Activated naive CD8-positive, alpha-beta T cell treated with anti-CD3 and anti-CD28 coated beads, Interleukin-2, amount 50 U/mL, for 24 hours (primary cell): ENCODE data around the gene PES1.

Source experiments
- ATAC-seq: fragments of 150-1000 bp; cut with Tn5 transposase; one replicate; pipeline ENCODE4 v1.10.0; 2021
- DNase-seq: peaks from one replicate; pipeline ENCODE4 v3.0.0; 2021
- H3K27ac Mint-ChIP-seq: one replicate; pipeline ENCODE4 v1.8.0; 2021; ENCODE audit warnings: mild to moderate bottlenecking, mixed read lengths
- H3K27me3 Mint-ChIP-seq: one replicate; pipeline ENCODE4 v1.8.0; 2021; ENCODE audit warnings: mixed read lengths
- H3K36me3 Mint-ChIP-seq: one replicate; pipeline ENCODE4 v1.8.0; 2021; ENCODE audit warnings: low read depth, mixed read lengths
- H3K4me1 Mint-ChIP-seq: one replicate; pipeline ENCODE4 v1.8.0; 2021; ENCODE audit warnings: mixed read lengths
- H3K4me3 Mint-ChIP-seq: one replicate; pipeline ENCODE4 v1.8.0; 2021; ENCODE audit warnings: mild to moderate bottlenecking, moderate library complexity, mixed read lengths
- H3K9me3 Mint-ChIP-seq: one replicate; pipeline ENCODE4 v1.8.0; 2021; ENCODE audit warnings: mixed read lengths

The PES1 gene

DNA sequence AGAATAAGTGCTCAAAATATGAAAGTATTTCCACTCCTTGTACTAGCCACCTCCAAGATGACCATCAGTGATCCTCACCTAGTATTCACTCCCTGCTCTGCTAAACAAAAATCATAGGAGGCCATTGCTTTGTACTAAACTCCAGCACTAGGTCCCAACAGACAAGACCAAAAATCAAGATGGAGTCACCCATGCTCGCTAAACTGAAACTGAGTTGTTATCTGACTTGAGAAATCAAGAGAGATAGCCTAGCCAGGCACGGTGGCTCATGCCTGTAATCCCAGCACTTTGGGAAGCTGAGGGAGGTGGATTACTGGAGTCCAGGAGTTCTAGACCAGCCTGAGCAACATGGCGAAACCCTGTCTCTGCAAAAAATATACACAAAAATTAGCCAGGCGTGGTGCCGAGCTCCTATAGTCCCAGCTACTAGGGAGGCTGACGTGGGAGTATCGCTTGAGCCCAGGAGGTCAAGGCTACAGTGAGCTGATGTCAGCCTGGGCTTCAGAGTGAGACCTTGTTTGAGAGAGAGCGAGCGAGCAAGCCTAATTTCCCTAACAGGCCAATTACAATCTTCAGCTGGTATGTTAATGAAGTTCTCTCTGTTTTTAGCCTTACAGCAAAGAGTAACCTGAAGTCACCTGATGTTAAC, 54.5 kb downstream of the PES1 start:
- peaks cover 15% of the 10 kb centered on the region for H3K27me3 Mint-ChIP-seq
- no peaks in the 10 kb centered on the region for H3K36me3 Mint-ChIP-seq
- no peak overlapping the region for H3K4me3 Mint-ChIP-seq
- no peak overlapping the region for H3K27ac Mint-ChIP-seq
- no peak for ATAC-seq
- H3K9me3 Mint-ChIP-seq: no peaks in the 10 kb centered on the region
- H3K4me1 Mint-ChIP-seq: peaks cover 7% of the 10 kb centered on the region
- no peak for DNase-seq

GRCh38 chr22:30535182-30535581, 56.5 kb downstream of the PES1 start:
- Mint-ChIP-seq H3K9me3 (no peaks in the 10 kb centered on the region), H3K27me3 (peaks cover 6% of the 10 kb centered on the region), H3K4me1 (peaks cover 6% of the 10 kb centered on the region), H3K27ac (no peak overlapping the region), H3K4me3 (no peak overlapping the region), H3K36me3 (no peaks in the 10 kb centered on the region)
- DNase-seq (no peak), ATAC-seq (no peak)

DNA sequence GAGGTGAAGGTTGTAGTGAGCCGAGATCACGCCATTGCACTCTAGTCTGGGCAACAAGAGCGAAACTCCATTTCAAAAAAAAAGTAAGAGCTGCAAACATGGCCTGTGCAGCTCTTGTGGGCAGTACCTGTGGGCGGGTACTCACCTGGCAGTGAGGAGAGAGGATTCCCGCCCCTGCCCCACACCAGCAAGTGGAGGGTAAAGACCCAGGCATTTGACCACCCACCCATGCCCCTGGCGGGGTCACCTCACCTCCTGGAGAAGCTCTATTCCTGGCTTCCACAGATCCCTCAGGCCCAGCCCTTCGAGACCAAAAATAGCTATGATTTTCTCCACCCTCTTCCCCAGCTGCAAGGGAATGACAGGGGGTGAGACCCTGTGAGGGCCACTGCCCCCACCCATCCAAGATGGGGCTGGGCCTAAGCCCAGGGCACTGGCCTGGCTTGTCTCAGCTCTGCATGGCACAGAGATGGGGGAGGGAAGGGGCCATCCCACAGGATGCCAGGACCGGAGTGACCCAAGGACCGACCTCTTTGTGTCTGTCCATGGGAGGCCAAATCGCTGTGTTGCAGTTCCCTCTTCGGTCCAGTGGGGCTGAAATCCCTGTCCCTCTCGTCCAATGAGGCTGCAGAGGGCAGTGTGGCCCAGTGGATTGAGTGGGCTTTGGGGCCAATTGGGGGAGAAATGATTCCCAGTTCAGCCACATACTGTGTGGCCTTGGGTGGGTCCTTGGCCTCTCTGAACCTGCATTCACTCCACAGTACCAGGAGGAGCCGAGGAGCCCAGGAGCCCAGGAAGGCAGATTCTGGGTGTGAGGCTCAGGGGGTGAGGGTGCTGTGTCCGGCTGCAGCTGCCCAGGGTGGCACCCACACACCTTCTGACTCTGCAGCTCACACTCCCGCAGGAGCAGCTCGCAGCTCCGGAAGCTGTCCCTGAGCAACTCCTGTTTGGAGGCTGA, 59.8 kb downstream of the PES1 start:
- ATAC-seq (no peak), DNase-seq (no peak)
- Mint-ChIP-seq H3K27ac (no peak overlapping the region), H3K4me3 (no peak overlapping the region), H3K27me3 (no peaks in the 10 kb centered on the region), H3K36me3 (no peaks in the 10 kb centered on the region), H3K9me3 (no peaks in the 10 kb centered on the region), H3K4me1 (peaks cover 6% of the 10 kb centered on the region)

- DNase-seq: no peak
- Mint-ChIP-seq H3K4me3 (no peak overlapping the region), H3K4me1 (no peaks in the 10 kb centered on the region)
These were observed 65.1 kb downstream of the PES1 start for GRCh38 chr22:30526656-30527055.

More at GRCh38 chr22:30526656-30527055, 65.1 kb downstream of the PES1 start:
- no peaks in the 10 kb centered on the region for H3K36me3 Mint-ChIP-seq
- H3K27ac Mint-ChIP-seq: no peak overlapping the region
- ATAC-seq: no peak
- no peaks in the 10 kb centered on the region for H3K27me3 Mint-ChIP-seq
- H3K9me3 Mint-ChIP-seq: no peaks in the 10 kb centered on the region
